Astrocyte (in vitro differentiated cells and primary cell): ENCODE measurements around the gene TTC33. TPM values are rescaled to one million over a fixed set of nuclear protein-coding genes. Genes with fewer than 3 reads are reported as not detected.

Experiments
- DNase-seq: peaks from one replicate; pipeline ENCODE4 v3.0.0-alpha.2; 2010; ENCODE audit warnings: low read depth
- FAIRE-seq: peaks from 2 replicates; lab custom pipeline; 2011; peaks lifted over from hg19 to GRCh38; lab: Jason Lieb, UNC
- H2AFZ ChIP-seq: 2 replicates; pipeline ENCODE4 v1.6.0; 2012; ENCODE audit warnings: low read depth, low read length, inconsistent platforms
- H3K27ac ChIP-seq: 2 replicates; pipeline ENCODE4 v1.5.1; 2011; ENCODE audit warnings: low read depth, low read length, inconsistent platforms
- H3K27me3 ChIP-seq: 2 replicates; pipeline ENCODE4 v1.6.0; 2011; ENCODE audit warnings: low read length, inconsistent platforms; ENCODE audit not compliant: insufficient read depth
- H3K36me3 ChIP-seq: 2 replicates; pipeline ENCODE4 v1.5.1; 2011; ENCODE audit warnings: low read length, inconsistent platforms; ENCODE audit not compliant: insufficient read depth
- H3K4me1 ChIP-seq: 2 replicates; pipeline ENCODE4 v1.5.1; 2011; ENCODE audit warnings: low read length, inconsistent platforms; ENCODE audit not compliant: insufficient read depth
- H3K4me2 ChIP-seq: 2 replicates; pipeline ENCODE4 v1.6.0; 2012; ENCODE audit warnings: low read length, inconsistent platforms
- H3K4me3 ChIP-seq: 2 replicates; pipeline ENCODE4 v1.5.1; 2011; ENCODE audit warnings: low read depth, mild to moderate bottlenecking, low read length, inconsistent platforms; ENCODE audit not compliant: insufficient read depth
- H3K79me2 ChIP-seq: 2 replicates; pipeline ENCODE4 v1.6.0; 2012; ENCODE audit warnings: mild to moderate bottlenecking, low read length, inconsistent platforms; ENCODE audit not compliant: insufficient read depth
- H3K9ac ChIP-seq: 2 replicates; pipeline ENCODE4 v1.6.0; 2012; ENCODE audit warnings: mild to moderate bottlenecking, low read length, inconsistent platforms
- H3K9me3 ChIP-seq: 2 replicates; pipeline ENCODE4 v1.5.1; 2012; ENCODE audit warnings: low read depth, mild to moderate bottlenecking, low read length, inconsistent platforms; ENCODE audit not compliant: insufficient read depth
- H4K20me1 ChIP-seq: 2 replicates; pipeline ENCODE4 v1.6.0; 2012; ENCODE audit warnings: low read length, inconsistent platforms; ENCODE audit not compliant: insufficient read depth
- H3K27ac Mint-ChIP-seq: one replicate; pipeline ENCODE4 v1.8.0; 2021; ENCODE audit warnings: mild to moderate bottlenecking, mixed read lengths; ENCODE audit not compliant: unreplicated experiment
- H3K27me3 Mint-ChIP-seq: one replicate; pipeline ENCODE4 v1.8.0; 2021; ENCODE audit warnings: low read depth, mixed read lengths; ENCODE audit not compliant: unreplicated experiment
- H3K36me3 Mint-ChIP-seq: one replicate; pipeline ENCODE4 v1.8.0; 2021; ENCODE audit warnings: low read depth, mixed read lengths; ENCODE audit not compliant: unreplicated experiment
- H3K4me1 Mint-ChIP-seq: one replicate; pipeline ENCODE4 v1.8.0; 2021; ENCODE audit warnings: low read depth, mixed read lengths; ENCODE audit not compliant: unreplicated experiment
- H3K4me3 Mint-ChIP-seq: one replicate; pipeline ENCODE4 v1.8.0; 2021; ENCODE audit warnings: mild to moderate bottlenecking, moderate library complexity, mixed read lengths; ENCODE audit not compliant: unreplicated experiment
- H3K9me3 Mint-ChIP-seq: one replicate; pipeline ENCODE4 v1.8.0; 2021; ENCODE audit warnings: mild to moderate bottlenecking, mixed read lengths; ENCODE audit not compliant: unreplicated experiment
- CTCF ChIP-seq: IDR thresholded peaks from 2 replicates; pipeline ENCODE4 v1.5.1; 2011; ENCODE audit warnings: low read depth, mild to moderate bottlenecking, inconsistent platforms, low read length, moderate library complexity; ENCODE audit not compliant: insufficient read depth
- EZH2 ChIP-seq: IDR thresholded peaks from 2 replicates; pipeline ENCODE4 v1.6.1; 2012; ENCODE audit warnings: mild to moderate bottlenecking, low read length, inconsistent platforms; ENCODE audit not compliant: insufficient read depth
- total RNA-seq: library from RNA; stranded (reverse); gene quantifications from 2 replicates; pipeline ENCODE4 v1.2.1, GENCODE V29; 2021

Gene TTC33
- total RNA-seq, 1 donor from 2014 or later = 13.3 TPM

GRCh38 chr5:40505031-40505430 lies 250.7 kb downstream of the TTC33 start:
- no peak for TF ChIP-seq CTCF
- TF ChIP-seq EZH2 = no peak
- H3K4me1 Mint-ChIP-seq = peaks cover 5% of the 10 kb centered on the region
- Histone ChIP-seq H3K4me1 (no peaks in the 10 kb centered on the region), H3K27ac (no peak overlapping the region), H3K9me3 (no peaks in the 10 kb centered on the region), H3K4me3 (no peak overlapping the region), H2AFZ (no peak overlapping the region), H3K27me3 (no peaks in the 10 kb centered on the region), H3K79me2 (no peaks in the 10 kb centered on the region), H3K9ac (no peak overlapping the region), H4K20me1 (no peaks in the 10 kb centered on the region), H3K4me2 (no peak overlapping the region), H3K36me3 (no peaks in the 10 kb centered on the region)
- no peaks in the 10 kb centered on the region for H3K36me3 Mint-ChIP-seq
- FAIRE-seq (no peak), DNase-seq (no peak)
- no peak overlapping the region for H3K4me3 Mint-ChIP-seq
- H3K9me3 Mint-ChIP-seq = no peaks in the 10 kb centered on the region
- no peak overlapping the region for H3K27ac Mint-ChIP-seq
- H3K27me3 Mint-ChIP-seq = no peaks in the 10 kb centered on the region

- Histone ChIP-seq H3K27me3 (no peaks in the 10 kb centered on the region), H3K36me3 (no peaks in the 10 kb centered on the region), H2AFZ (no peak overlapping the region), H3K4me1 (no peaks in the 10 kb centered on the region), H3K4me2 (no peak overlapping the region), H3K79me2 (no peaks in the 10 kb centered on the region), H3K27ac (no peak overlapping the region), H3K9ac (no peak overlapping the region), H3K9me3 (no peaks in the 10 kb centered on the region), H4K20me1 (no peaks in the 10 kb centered on the region), H3K4me3 (no peak overlapping the region)
- H3K36me3 Mint-ChIP-seq = no peaks in the 10 kb centered on the region
- TF ChIP-seq CTCF = no peak
- no peak for TF ChIP-seq EZH2
- H3K4me3 Mint-ChIP-seq = no peak overlapping the region
- H3K27me3 Mint-ChIP-seq = no peaks in the 10 kb centered on the region
- DNase-seq = no peak
- no peak overlapping the region for H3K27ac Mint-ChIP-seq
- no peaks in the 10 kb centered on the region for H3K9me3 Mint-ChIP-seq
- peaks cover 5% of the 10 kb centered on the region for H3K4me1 Mint-ChIP-seq
- no peak for FAIRE-seq
These were observed 252.3 kb downstream of the TTC33 start for GRCh38 chr5:40503439-40503838.

GRCh38 chr5:40502736-40503135 lies 253.0 kb downstream of the TTC33 start:
- Mint-ChIP-seq H3K36me3 (no peaks in the 10 kb centered on the region), H3K4me1 (peaks cover 5% of the 10 kb centered on the region), H3K27ac (no peak overlapping the region), H3K4me3 (no peak overlapping the region), H3K27me3 (no peaks in the 10 kb centered on the region), H3K9me3 (no peaks in the 10 kb centered on the region)
- FAIRE-seq (no peak), DNase-seq (no peak)
- H3K9ac ChIP-seq = no peak overlapping the region
- H3K27ac ChIP-seq = no peak overlapping the region
- H3K4me1 ChIP-seq = peaks cover 3% of the 10 kb centered on the region
- H3K9me3 ChIP-seq = no peaks in the 10 kb centered on the region
- no peaks in the 10 kb centered on the region for H3K36me3 ChIP-seq
- H2AFZ ChIP-seq = no peak overlapping the region
- H3K27me3 ChIP-seq = no peaks in the 10 kb centered on the region
- no peak for TF ChIP-seq CTCF
- TF ChIP-seq EZH2 = no peak
- no peaks in the 10 kb centered on the region for H3K79me2 ChIP-seq
- H3K4me2 ChIP-seq = no peak overlapping the region
- no peaks in the 10 kb centered on the region for H4K20me1 ChIP-seq
- H3K4me3 ChIP-seq = no peak overlapping the region
